ENCODE results near the gene MKNK1. TPM values are rescaled to one million over a fixed set of nuclear protein-coding genes. Genes with fewer than 3 reads are reported as not detected.

Gene MKNK1
- total RNA-seq, 4 donors from 2014 or later, result 27.7 to 37.0 (median 29.3) TPM

GRCh38 chr1:46532498-46533178, 71.4 kb downstream of the MKNK1 start:
- Histone ChIP-seq H3K36me3 (no peaks in the 10 kb centered on the region), H3K4me1 (peaks cover 7 to 20% (median 14%) of the 10 kb centered on the region in 4 donors), H3K27me3 (peaks cover 0 to 22% (median 0%) of the 10 kb centered on the region in 4 donors), H3K9me3 (no peaks in the 10 kb centered on the region), H3K4me3 (peak overlapping the region; percentile 55 to 63 (median 58)), H3K27ac (replicated peaks in 1 of 4) (peak overlapping the region; percentile 78 to 86 (median 84))
- no peak for TF ChIP-seq EP300 (IDR thresholded peaks at IDR 0.05)
- no peak for TF ChIP-seq POLR2A (IDR thresholded peaks at IDR 0.05; ENCODE audit: low read depth)
- TF ChIP-seq POLR2AphosphoS5 (IDR thresholded peaks at IDR 0.05), result peak; percentile 16 to 35
- TF ChIP-seq, protein P1, sequence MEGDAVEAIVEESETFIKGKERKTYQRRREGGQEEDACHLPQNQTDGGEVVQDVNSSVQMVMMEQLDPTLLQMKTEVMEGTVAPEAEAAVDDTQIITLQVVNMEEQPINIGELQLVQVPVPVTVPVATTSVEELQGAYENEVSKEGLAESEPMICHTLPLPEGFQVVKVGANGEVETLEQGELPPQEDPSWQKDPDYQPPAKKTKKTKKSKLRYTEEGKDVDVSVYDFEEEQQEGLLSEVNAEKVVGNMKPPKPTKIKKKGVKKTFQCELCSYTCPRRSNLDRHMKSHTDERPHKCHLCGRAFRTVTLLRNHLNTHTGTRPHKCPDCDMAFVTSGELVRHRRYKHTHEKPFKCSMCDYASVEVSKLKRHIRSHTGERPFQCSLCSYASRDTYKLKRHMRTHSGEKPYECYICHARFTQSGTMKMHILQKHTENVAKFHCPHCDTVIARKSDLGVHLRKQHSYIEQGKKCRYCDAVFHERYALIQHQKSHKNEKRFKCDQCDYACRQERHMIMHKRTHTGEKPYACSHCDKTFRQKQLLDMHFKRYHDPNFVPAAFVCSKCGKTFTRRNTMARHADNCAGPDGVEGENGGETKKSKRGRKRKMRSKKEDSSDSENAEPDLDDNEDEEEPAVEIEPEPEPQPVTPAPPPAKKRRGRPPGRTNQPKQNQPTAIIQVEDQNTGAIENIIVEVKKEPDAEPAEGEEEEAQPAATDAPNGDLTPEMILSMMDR (IDR thresholded peaks at IDR 0.05), result peak; percentile 74 to 78 (median 77)
- DNase-seq (ENCODE audit: extremely low spot score), result no peak
- WGBS, result 2% methylated on average over 19 of the region's 31 CpGs
- intact Hi-C loops (cut with DNase I), result loop anchor here (2.0 kb wide), 1 partner anchor 126 kb away; no protein-coding TSS in a partner anchor

GRCh38 chr1:46532095-46532494, 72.0 kb downstream of the MKNK1 start:
- H3K4me3 ChIP-seq, result no peak overlapping the region
- WGBS, result 74% methylated on average over 3 of the region's 3 CpGs
- TF ChIP-seq, protein P1 (IDR thresholded peaks at IDR 0.05), result no peak
- TF ChIP-seq EP300 (IDR thresholded peaks at IDR 0.05) (no peak), POLR2AphosphoS5 (IDR thresholded peaks at IDR 0.05) (no peak), POLR2A (IDR thresholded peaks at IDR 0.05; ENCODE audit: low read depth) (no peak)
- intact Hi-C loops (cut with DNase I), result loop anchor here (2.0 kb wide), 1 partner anchor 125 kb away; no protein-coding TSS in a partner anchor
- H3K9me3 ChIP-seq, result no peaks in the 10 kb centered on the region
- DNase-seq (ENCODE audit: extremely low spot score), result no peak
- no peaks in the 10 kb centered on the region for H3K36me3 ChIP-seq
- H3K4me1 ChIP-seq, result peaks cover 7 to 20% (median 14%) of the 10 kb centered on the region in 4 donors
- H3K27me3 ChIP-seq, result peaks cover 0 to 28% (median 0%) of the 10 kb centered on the region in 4 donors
- H3K27ac ChIP-seq (replicated peaks in 1 of 4), result no peak overlapping the region

DNA sequence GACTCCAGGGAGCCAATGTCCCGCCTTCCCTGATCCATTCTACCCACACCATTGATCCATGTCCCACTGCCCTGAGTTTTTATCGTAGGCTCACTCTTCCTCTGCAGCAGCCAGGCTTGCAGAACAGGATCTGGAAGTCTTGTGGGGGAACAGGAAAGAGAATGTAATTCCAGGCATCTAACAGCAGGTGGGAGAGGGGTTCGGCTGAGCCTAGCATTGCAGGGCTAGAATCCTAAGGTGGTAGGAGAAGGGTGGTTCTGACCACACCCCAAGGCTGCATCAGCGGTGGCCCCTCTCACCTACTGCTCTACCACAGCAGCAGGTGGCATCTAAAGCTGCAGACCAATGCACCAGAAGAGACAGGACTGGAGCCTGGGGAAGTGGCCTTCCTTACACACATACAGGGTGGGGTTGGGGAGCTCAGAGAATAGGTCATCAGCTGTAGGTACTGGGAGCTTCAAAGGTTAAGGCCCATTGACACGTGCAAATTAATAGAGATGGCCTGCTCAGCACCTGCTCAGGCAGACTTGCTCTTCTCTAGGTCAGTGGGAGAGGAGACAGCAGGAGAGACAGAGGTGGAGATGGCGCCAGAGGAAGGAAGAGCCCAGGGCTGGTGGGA, 73.2 kb downstream of the MKNK1 start:
- H3K4me1 ChIP-seq, result peaks cover 7 to 20% (median 14%) of the 10 kb centered on the region in 4 donors
- intact Hi-C loops (cut with DNase I), result no loop called here
- H3K4me3 ChIP-seq, result no peak overlapping the region
- H3K27me3 ChIP-seq, result peaks cover 0 to 40% (median 0%) of the 10 kb centered on the region in 4 donors
- WGBS, result 68% methylated on average over 6 of the region's 6 CpGs
- no peak overlapping the region for H3K27ac ChIP-seq (replicated peaks in 1 of 4)
- no peaks in the 10 kb centered on the region for H3K36me3 ChIP-seq
- DNase-seq (ENCODE audit: extremely low spot score), result no peak
- TF ChIP-seq, protein P1 (IDR thresholded peaks at IDR 0.05), result no peak
- TF ChIP-seq EP300 (IDR thresholded peaks at IDR 0.05), result no peak
- TF ChIP-seq POLR2A (IDR thresholded peaks at IDR 0.05; ENCODE audit: low read depth), result no peak
- no peaks in the 10 kb centered on the region for H3K9me3 ChIP-seq

GRCh38 chr1:46530311-46530710, 73.8 kb downstream of the MKNK1 start:
- TF ChIP-seq, protein P1 (IDR thresholded peaks at IDR 0.05), result no peak
- TF ChIP-seq EP300 (IDR thresholded peaks at IDR 0.05) (no peak), POLR2A (IDR thresholded peaks at IDR 0.05; ENCODE audit: low read depth) (no peak), POLR2AphosphoS5 (IDR thresholded peaks at IDR 0.05) (no peak)
- Histone ChIP-seq H3K9me3 (no peaks in the 10 kb centered on the region), H3K36me3 (no peaks in the 10 kb centered on the region), H3K27me3 (peaks cover 0 to 45% (median 0%) of the 10 kb centered on the region in 4 donors), H3K27ac (replicated peaks in 1 of 4) (no peak overlapping the region), H3K4me1 (peaks cover 7 to 20% (median 14%) of the 10 kb centered on the region in 4 donors), H3K4me3 (no peak overlapping the region)
- intact Hi-C loops (cut with DNase I), result no loop called here
- 29% methylated on average over 1 of the region's 3 CpGs for WGBS
- no peak for DNase-seq (ENCODE audit: extremely low spot score)

All from esophagus muscularis mucosa (tissue), 4 donors.